ENCODE measurements around the gene ENTPD7. TPM values are rescaled to one million over a fixed set of nuclear protein-coding genes. Genes with fewer than 3 reads are reported as not detected.

The ENTPD7 gene
- total and polyA plus RNA-seq, 2 of the 8 experiments (the other 6 are each of a cell fraction or from before 2014, with no cell fraction given): 5.0 to 15.6 TPM

GRCh38 chr10:99693933-99694583 is 34.7 kb downstream of the ENTPD7 start (continued):
- no peak for TF ChIP-seq KDM1A (IDR thresholded peaks at IDR 0.05; ENCODE audit: borderline replicate concordance, low read length)
- TF ChIP-seq TAF1 (IDR thresholded peaks at IDR 0.05; ENCODE audit: low read depth, low read length): no peak
- TF ChIP-seq POLR2AphosphoS5 (IDR thresholded peaks at IDR 0.05; ENCODE audit: low read depth, low read length): no peak
- no peak for TF ChIP-seq SIX5 (IDR thresholded peaks at IDR 0.05; ENCODE audit: low read depth, low read length)
- TF ChIP-seq KDM4A (IDR thresholded peaks at IDR 0.05; ENCODE audit: low read depth, low read length, severe bottlenecking): no peak
- TF ChIP-seq CREB1 (IDR thresholded peaks at IDR 0.05): no peak
- no peak for TF ChIP-seq MAFK (IDR thresholded peaks at IDR 0.05; ENCODE audit: low read depth, low read length)
- TF ChIP-seq NRF1 (IDR thresholded peaks at IDR 0.05; ENCODE audit: low read depth, low read length): no peak
- no peak for TF ChIP-seq EZH2 (IDR thresholded peaks at IDR 0.05; ENCODE audit: low read depth, low read length, severe bottlenecking)
- TF ChIP-seq SAP30 (IDR thresholded peaks at IDR 0.05; ENCODE audit: insufficient read depth, insufficient replicate concordance, low read length): no peak
